Mammary epithelial cell (primary cell): ENCODE measurements around the gene MELTF.

ENCODE experiments used
- CTCF ChIP-seq, 2 donors: IDR thresholded peaks in 1 of 2; conservative IDR thresholded peaks in 1 of 2; 2 replicates each; pipeline ENCODE4 v1.5.1; 2011 to 2012; ENCODE audit warnings: inconsistent platforms in 2 of 2, low read length in 2 of 2, mild to moderate bottlenecking in 2 of 2, control low read depth in 1 of 2, low read depth in 1 of 2; ENCODE audit not compliant: insufficient read depth in 1 of 2; ENCODE audit errors: extremely low read depth in 1 of 2
- EZH2 ChIP-seq: IDR thresholded peaks from 2 replicates; pipeline ENCODE4 v1.6.1; 2012; ENCODE audit warnings: low read length, inconsistent platforms, borderline replicate concordance

- no peak for TF ChIP-seq CTCF (conservative IDR thresholded peaks at IDR 0.05 in 1 of 2, IDR thresholded peaks at IDR 0.05 in 1 of 2; ENCODE audit: extremely low read depth in 1 of 2, insufficient read depth in 1 of 2, low read depth in 1 of 2, low read length in 2 of 2)
- TF ChIP-seq EZH2: no peak
Measured at GRCh38 chr3:197015790-197016736, 13.6 kb downstream of the MELTF start.
